Airway epithelial cell (primary cell): ENCODE data around the gene NUTM2E. TPM values are rescaled to one million over a fixed set of nuclear protein-coding genes. Genes with fewer than 3 reads are reported as not detected.

Experiments
- total RNA-seq: library from RNA; depleted of rRNA; stranded (reverse); fragments of >200 nt; gene quantifications from 2 replicates; pipeline ENCODE4 v1.2.3, GENCODE V29; 2015

NUTM2E gene, protein sequence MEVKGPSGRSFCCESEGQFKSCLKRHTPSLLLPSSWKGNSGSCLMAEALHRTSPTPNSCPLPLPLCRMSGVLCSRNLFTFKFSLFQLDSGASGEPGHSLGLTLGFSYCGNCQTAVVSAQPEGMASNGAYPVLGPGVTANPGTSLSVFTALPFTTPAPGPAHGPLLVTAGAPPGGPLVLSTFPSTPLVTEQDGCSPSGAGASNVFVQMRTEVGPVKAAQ (N-terminal part only)
- total RNA-seq: not detected in 2 replicates

DNA sequence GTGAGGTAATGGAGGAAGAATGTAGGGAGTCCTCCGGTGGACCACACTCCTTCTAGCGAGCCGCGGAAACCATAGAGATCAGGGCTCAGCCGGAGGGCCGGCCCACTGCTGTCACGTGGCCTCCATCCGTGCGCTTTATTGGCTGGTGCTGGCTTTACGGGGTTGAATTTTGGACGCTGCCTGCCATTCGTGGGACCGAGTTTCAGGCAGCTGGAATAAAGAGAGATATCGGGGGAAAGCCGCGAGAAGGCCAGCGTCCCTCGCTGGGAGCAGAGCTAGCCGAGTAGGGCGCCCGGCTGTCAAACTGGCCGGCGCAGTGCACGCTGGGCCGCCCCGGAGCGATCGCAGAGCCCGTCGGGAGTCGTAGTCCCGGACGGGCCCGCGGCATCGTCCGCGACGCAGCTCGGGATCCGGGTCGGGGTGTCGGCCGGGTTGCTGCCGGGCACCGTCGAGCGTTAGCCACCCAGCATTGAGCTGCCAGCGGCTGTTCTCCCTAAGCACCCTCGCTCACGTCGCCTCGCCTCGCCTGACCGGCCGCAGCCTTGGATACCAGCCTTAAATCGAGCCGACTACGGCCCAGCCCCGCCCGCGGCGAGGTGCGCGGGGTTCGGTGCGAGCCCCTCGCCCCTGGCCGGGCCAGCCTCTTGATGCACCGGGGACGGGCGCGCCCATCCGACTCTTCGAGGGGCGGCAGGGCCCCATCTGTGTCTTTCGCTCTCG, at the start of gene NUTM2E:
TSS of gene NUTM2E (plus strand) at position 244 of the 720 bp plus-strand sequence. CDS start 15,002 bp downstream, outside the sequence.

Other genes with a start within 250 kb of the NUTM2E start
- not detected in 2 replicates for gene SFTPA1, start 215.8 kb upstream of the NUTM2E start, total RNA-seq
- 0.78 and 0.88 TPM in 2 replicates for gene NUTM2B, start 123.5 kb upstream of the NUTM2E start, total RNA-seq
- gene SFTPD, start 122.4 kb downstream of the NUTM2E start, total RNA-seq: 0.35 and 0.42 TPM in 2 replicates